Activated CD8-positive, alpha-beta memory T cell treated with anti-CD3 and anti-CD28 coated beads for 36 hours (primary cell): ENCODE results near the gene EYA2. TPM values are rescaled to one million over a fixed set of nuclear protein-coding genes. Genes with fewer than 3 reads are reported as not detected.

Experiments
- CTCF ChIA-PET: fragments of 350-600 bp; sonication (Branson Sonifier 250); formaldehyde crosslinking; loops from one replicate; lab custom pipeline; 2021; ENCODE audit warnings: antibody characterized with exemption; lab: Charles Lee
- POLR2A ChIA-PET: fragments of 350-600 bp; sonication (Branson Sonifier 250); formaldehyde crosslinking; loops from one replicate; lab custom pipeline; 2021; ENCODE audit warnings: antibody characterized with exemption; lab: Charles Lee
- total RNA-seq, 2 experiments: library from RNA; stranded (reverse); gene quantifications; one replicate each; pipeline ENCODE4 v1.2.3, GENCODE V29; 2021

The EYA2 gene
- total RNA-seq, 2 experiments from 2014 or later: not detected

DNA sequence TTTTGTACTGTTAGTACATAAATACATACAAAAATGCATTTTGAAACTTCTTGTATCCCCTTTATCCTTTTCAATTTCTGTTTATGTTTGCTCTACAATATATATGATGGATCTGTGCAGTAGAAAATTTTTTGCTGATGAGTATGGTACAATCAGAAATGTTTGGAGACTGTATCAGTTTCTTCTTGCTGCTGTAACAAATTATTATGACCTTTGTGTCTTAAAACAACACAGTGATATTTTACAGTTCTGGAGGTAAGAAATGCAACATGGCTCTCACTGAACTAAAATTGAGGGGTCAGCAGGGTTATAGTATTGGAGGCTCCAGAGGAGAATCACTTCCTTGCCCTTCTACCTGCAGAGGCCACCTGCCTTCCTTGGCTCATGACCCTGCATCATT lies 184.4 kb downstream of the EYA2 start:
- POLR2A ChIA-PET: no interaction called here
- CTCF ChIA-PET: interaction anchor here (0.5 kb wide), 1 partner anchor 346 kb away, joined by 3 read pairs; no protein-coding TSS in a partner anchor

DNA sequence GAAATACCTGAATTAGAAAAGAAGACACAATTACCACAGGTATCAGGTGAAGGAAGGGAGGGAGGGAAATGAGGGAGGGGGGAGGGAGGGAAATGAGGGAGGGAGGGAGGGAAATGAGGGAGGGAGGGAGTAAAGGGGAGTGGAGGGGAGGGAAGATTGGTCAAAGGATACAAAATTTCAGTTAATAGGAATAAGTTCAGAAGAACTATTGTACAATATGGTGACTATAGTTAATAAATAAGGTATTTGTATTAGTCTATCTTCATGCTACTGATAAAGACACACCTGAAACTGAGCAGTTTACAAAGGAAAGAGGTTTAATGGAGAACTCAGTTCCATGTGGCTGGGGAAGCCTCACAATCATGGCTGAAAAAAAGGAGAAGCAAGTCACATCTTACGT lies 185.7 kb downstream of the EYA2 start:
- POLR2A ChIA-PET: no interaction called here
- CTCF ChIA-PET: no interaction called here

- POLR2A ChIA-PET: no interaction called here
- CTCF ChIA-PET: no interaction called here
Observed at GRCh38 chr20:47086316-47086715, 191.7 kb downstream of the EYA2 start.

GRCh38 chr20:47088335-47088734 lies 193.7 kb downstream of the EYA2 start:
- CTCF ChIA-PET: no interaction called here
- POLR2A ChIA-PET: no interaction called here

GRCh38 chr20:47089151-47089550 lies 194.5 kb downstream of the EYA2 start:
- POLR2A ChIA-PET: no interaction called here
- CTCF ChIA-PET: no interaction called here

DNA sequence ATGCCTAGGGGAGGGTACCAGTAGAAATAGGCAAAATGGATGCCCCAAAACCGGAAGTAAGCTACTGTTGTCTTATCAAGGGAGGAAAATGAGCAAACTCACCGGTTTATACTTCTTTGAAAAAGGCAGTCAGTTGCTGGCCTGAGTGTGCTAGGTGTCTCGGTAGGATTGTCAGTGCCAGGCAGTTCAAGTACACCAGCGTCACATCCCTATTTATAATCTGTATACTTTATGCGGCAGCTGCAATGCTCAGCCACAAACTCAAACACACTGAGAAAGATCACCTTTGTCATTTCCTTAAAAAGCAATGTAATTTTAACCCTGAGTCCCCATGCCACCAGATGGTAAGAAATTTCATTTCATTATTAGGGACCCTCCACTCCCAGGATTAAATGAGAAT lies 196.2 kb downstream of the EYA2 start:
- ChIA-PET POLR2A (no interaction called here), CTCF (no interaction called here)

- POLR2A ChIA-PET: no interaction called here
- CTCF ChIA-PET: no interaction called here
Observed at GRCh38 chr20:47093320-47093966, 198.8 kb downstream of the EYA2 start.

GRCh38 chr20:47095690-47096089 lies 201.0 kb downstream of the EYA2 start:
- ChIA-PET POLR2A (no interaction called here), CTCF (no interaction called here)

DNA sequence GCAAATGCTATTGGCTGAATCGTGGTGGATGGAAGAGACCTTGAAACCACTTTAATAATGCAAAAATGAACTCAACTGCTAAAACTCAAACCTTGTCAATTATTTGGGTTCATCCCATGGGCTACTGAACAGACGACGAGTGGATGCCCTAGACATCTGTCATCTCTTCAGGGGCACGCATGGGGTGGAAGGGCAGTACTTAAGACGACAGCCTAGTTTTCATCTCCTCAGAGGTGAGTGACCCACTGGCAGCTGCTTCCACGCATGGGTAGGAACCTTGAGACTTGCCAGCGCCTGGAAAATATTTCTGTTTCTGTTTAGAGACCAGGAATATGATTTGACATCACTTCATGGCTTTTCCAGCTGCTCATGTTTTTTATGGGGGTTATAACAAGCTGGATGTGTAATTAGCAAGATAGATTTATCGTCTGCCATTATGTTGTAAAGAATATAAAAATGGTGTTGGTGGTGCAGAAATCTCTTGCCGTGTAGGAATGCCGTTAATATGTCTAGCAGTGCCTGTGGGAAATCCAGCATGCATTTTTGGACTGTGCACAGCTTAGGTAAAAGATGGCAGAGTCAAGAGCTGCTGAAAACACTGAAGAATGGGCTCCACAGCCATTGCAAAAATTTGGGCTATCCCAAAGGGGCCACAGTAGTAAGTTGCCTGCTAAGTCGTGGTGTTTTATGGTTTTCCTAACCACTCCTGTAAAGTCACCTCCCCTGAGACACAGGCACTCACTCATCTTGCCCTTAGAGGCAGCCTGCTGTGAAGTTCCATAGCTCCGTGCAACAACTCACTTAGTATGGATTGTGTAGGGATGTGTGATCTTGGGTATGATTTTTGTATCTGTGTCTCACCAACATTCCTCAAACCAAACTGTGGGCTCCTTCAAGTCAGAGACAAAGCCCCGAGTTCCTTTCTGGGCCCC lies 203.3 kb downstream of the EYA2 start:
- ChIA-PET CTCF (no interaction called here), POLR2A (no interaction called here)

DNA sequence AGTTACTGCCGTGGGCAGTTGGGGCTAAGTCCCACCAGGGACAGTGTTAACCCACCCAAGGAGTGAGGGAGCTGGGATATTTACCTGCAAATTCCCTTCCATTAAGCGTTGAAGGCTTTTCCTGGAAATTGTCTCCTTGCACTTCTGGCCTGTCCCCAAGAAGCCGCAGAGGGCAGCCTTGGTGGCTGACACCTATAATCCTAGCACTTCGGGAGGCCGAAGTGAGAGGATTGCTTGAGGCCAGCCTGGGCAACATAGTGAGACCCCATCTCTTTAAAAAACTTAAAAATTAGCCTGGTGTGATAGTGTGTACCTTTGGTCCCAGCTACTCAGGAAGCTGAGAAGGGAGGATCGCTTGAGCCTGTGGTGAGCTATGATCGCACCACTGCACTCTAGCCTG lies 204.4 kb downstream of the EYA2 start:
- ChIA-PET POLR2A (no interaction called here), CTCF (no interaction called here)

DNA sequence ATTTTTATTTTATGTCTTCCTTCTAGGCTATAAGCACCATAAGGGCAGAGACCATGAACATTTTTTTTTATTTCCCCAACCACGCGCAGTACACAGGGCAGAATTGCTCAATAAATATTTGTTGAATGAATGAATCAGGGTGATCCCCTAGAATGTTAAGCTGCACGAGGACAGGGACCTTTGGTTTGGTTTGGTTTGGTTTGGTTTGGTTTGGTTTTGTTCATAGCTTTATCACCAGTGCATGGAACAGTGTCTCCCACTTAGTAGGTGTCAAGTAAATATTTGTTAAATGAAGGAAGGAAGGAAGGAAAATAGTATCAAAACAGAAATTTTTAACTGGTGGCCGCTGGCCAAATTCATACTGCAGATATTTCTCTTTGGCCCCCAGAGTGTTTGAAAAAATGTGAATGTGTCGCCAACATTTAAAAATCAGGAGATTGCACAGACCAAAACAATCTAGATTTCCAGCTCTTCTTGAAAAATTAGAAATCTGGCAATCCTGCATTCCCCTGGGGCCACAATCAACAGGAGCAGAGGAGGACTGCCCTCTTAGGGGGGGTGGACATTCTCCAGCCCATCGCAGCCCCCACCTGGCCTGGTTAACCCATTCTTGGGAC lies 205.3 kb downstream of the EYA2 start:
- ChIA-PET CTCF (interaction anchor here (0.6 kb wide), 1 partner anchor 67 kb away, joined by 3 read pairs; no protein-coding TSS in a partner anchor), POLR2A (no interaction called here)

DNA sequence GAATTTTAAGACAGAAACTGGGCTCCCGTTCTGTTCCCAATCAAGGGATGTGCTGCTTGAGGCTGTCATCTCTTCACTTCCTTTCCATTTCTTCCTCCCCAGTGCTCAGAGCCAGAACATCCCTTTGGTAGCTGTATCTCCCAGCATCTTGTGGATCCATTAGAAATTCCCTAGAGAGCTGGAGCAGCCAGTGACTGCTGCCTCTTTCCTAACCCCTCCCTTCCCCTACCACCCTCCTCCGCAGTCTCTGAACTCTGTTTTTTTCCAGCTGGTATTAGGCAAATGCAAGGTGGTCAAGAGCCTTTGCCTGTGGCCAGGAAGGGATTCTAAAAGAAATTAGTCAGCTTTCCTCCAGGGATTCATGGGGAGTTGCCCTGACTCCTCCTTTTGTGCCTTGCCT lies 208.0 kb downstream of the EYA2 start:
- ChIA-PET POLR2A (no interaction called here), CTCF (no interaction called here)

DNA sequence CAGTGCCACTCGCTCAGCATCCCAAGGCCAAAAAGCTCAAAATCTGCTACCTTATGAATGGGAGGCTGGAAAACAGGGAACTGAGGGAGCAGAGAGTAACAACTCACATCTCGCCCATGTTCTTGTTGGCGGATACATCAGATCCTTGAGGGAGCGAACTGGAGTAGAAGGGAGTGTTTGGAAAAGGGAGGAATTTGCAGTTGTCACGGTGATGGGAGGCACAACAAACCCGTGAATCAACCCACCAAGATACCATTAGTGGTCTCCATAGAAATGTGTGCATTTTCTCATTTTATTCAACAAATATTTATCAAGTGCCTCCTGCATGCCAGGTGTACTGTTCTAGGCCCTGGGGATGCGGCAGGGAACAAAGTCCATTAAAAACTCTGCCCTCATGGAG lies 212.1 kb downstream of the EYA2 start:
- POLR2A ChIA-PET: no interaction called here
- CTCF ChIA-PET: no interaction called here

DNA sequence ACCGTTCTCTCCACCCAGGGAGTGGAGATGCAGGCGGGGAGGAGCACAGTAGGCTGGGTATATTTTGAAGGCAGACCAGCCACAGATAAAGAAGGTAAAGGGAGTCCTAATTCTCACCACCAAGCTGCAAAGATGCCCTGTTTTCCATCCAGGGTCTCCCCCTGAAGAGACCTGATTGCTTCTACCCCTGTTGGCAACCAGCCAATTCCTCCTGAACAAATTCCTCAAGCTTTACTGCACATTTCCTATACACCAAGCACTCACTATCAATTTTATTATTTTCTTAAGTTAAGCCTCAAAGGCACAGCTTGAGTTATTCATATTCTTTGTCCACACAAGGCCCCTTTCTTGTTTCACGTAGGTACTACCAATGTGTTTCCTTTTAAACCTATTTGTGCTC lies 214.4 kb downstream of the EYA2 start:
- POLR2A ChIA-PET: no interaction called here
- CTCF ChIA-PET: no interaction called here

DNA sequence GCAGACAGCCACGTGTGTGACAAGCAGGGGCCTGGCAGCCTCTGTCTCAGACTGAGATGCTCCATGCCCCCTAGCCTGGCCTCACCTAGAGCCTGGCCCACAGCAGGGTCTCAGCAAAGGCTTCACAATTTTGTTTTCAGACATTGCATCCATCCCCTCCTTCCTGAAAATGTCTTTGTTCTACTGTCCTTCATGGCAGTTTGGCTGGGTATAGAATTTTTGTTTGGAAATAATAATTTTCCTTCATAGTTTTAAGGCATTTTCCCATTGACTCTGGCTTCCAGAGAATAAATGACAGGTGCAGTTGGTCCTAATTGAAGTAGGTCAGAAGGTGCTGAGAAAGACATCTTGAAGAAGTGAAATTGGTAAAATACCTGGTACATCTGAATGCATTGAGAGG lies 216.2 kb downstream of the EYA2 start:
- CTCF ChIA-PET: no interaction called here
- POLR2A ChIA-PET: no interaction called here

DNA sequence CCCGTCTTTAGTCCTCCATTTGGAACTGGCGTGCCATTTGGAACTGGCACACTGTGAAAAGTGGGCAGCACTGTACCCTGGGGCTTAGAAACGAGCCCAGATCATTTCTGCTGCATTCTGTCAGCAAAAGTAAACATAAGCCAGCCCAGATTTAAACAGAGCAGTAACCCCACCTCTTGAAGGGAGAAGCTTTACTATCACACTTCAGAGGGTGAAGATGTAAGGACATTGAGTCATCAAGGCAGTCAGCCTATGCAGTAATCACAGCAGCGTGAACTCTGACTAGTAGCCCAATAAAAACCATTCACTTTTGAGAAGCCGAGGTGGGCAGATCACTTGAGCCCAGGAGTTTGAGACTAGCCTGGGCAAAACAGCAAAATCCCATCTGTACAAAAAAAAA lies 216.9 kb downstream of the EYA2 start:
- ChIA-PET CTCF (no interaction called here), POLR2A (no interaction called here)

GRCh38 chr20:47113362-47114109 lies 218.9 kb downstream of the EYA2 start:
- ChIA-PET CTCF (no interaction called here), POLR2A (no interaction called here)

DNA sequence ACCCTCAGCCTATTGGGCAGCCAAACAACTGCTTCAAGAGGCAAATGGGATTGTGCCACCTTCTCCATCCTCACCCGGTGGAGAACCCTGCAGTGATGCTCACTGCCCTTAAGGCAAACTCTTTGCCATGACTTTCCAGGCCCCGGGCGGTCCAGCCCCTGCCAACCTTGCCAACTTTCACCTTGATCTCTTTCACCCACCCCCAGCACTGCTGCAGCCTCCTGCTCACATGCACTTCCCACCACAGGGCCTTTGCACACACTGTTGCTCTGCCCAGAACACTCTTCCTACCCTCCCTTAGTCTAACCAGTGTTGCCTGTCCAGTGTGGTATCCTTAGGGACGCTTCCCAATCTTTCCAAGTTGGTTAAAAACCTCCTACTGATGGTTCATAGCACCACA lies 221.1 kb downstream of the EYA2 start:
- ChIA-PET CTCF (no interaction called here), POLR2A (no interaction called here)

- POLR2A ChIA-PET: no interaction called here
Observed at GRCh38 chr20:47117371-47117770, 222.7 kb downstream of the EYA2 start.

GRCh38 chr20:47117773-47118172 lies 223.1 kb downstream of the EYA2 start:
- CTCF ChIA-PET: no interaction called here
- POLR2A ChIA-PET: no interaction called here

More at GRCh38 chr20:47117371-47117770, 222.7 kb downstream of the EYA2 start:
- CTCF ChIA-PET: no interaction called here
